Subcutaneous abdominal adipose tissue (tissue), 5 donors: Measurements from ENCODE around the gene CORO2B.

Source experiments
- H3K27ac ChIP-seq: one replicate; pipeline ENCODE4 v1.7.0; 2013; ENCODE audit warnings: low read depth, mild to moderate bottlenecking, inconsistent platforms, low read length, moderate library complexity
- H3K27me3 ChIP-seq, 5 donors: one replicate each; pipeline ENCODE4 v1.7.0; 2013; ENCODE audit warnings: low read length in 5 of 5, inconsistent platforms in 1 of 5; ENCODE audit not compliant: control insufficient read depth in 5 of 5, insufficient read depth in 4 of 5
- H3K36me3 ChIP-seq, 5 donors: one replicate each; pipeline ENCODE4 v1.7.0; 2013; ENCODE audit warnings: low read length in 5 of 5; ENCODE audit not compliant: control insufficient read depth in 5 of 5, insufficient read depth in 5 of 5
- H3K4me1 ChIP-seq, 5 donors: one replicate each; pipeline ENCODE4 v1.7.0; 2013; ENCODE audit warnings: low read length in 5 of 5, mild to moderate bottlenecking in 3 of 5, moderate library complexity in 1 of 5; ENCODE audit not compliant: control insufficient read depth in 5 of 5, insufficient read depth in 5 of 5
- H3K4me3 ChIP-seq, 5 donors: one replicate each; pipeline ENCODE4 v1.7.0; 2013; ENCODE audit warnings: low read length in 5 of 5, low read depth in 1 of 5
- H3K9ac ChIP-seq, 5 donors: one replicate each; pipeline ENCODE4 v1.7.0; 2013; ENCODE audit warnings: low read length in 5 of 5, mild to moderate bottlenecking in 4 of 5, moderate library complexity in 3 of 5
- H3K9me3 ChIP-seq, 5 donors: one replicate each; pipeline ENCODE4 v1.7.0; 2013; ENCODE audit warnings: low read length in 5 of 5; ENCODE audit not compliant: control insufficient read depth in 5 of 5
- donor health status: healthy.
- donor health status: healthy.
- donor health status: healthy.
- donor health status: healthy.
- donor health status: healthy.

CORO2B gene

GRCh38 chr15:68582236-68582635 is 3.4 kb downstream of the CORO2B start:
- Histone ChIP-seq H3K9me3 (no peaks in the 10 kb centered on the region), H3K27ac (peak overlapping the region; percentile 50), H3K36me3 (no peaks in the 10 kb centered on the region), H3K27me3 (no peaks in the 10 kb centered on the region), H3K9ac (peak overlapping the region in 1 of 5 donors; percentile 56), H3K4me3 (no peak overlapping the region), H3K4me1 (peaks cover 12 to 75% (median 65%) of the 10 kb centered on the region in 5 donors)

- no peak overlapping the region for H3K27ac ChIP-seq
- no peaks in the 10 kb centered on the region for H3K36me3 ChIP-seq
- no peaks in the 10 kb centered on the region for H3K27me3 ChIP-seq
- H3K9ac ChIP-seq, result no peak overlapping the region
- no peak overlapping the region for H3K4me3 ChIP-seq
- no peaks in the 10 kb centered on the region for H3K9me3 ChIP-seq
- peaks cover 12 to 70% (median 60%) of the 10 kb centered on the region in 5 donors for H3K4me1 ChIP-seq
Observed at GRCh38 chr15:68582864-68583263, 4.1 kb downstream of the CORO2B start.

GRCh38 chr15:68583321-68583720 is 4.5 kb downstream of the CORO2B start:
- H3K4me1 ChIP-seq, result peaks cover 9 to 66% (median 55%) of the 10 kb centered on the region in 5 donors
- no peaks in the 10 kb centered on the region for H3K36me3 ChIP-seq
- H3K27me3 ChIP-seq, result no peaks in the 10 kb centered on the region
- H3K9ac ChIP-seq, result no peak overlapping the region
- H3K9me3 ChIP-seq, result no peaks in the 10 kb centered on the region
- no peak overlapping the region for H3K27ac ChIP-seq
- no peak overlapping the region for H3K4me3 ChIP-seq

- peaks cover 9 to 66% (median 56%) of the 10 kb centered on the region in 5 donors for H3K4me1 ChIP-seq
- H3K4me3 ChIP-seq, result no peak overlapping the region
- H3K27me3 ChIP-seq, result no peaks in the 10 kb centered on the region
- no peaks in the 10 kb centered on the region for H3K9me3 ChIP-seq
- peak overlapping the region; percentile 42 for H3K27ac ChIP-seq
- H3K9ac ChIP-seq, result peak overlapping the region in 1 of 5 donors; percentile 19
- no peaks in the 10 kb centered on the region for H3K36me3 ChIP-seq
Observed at GRCh38 chr15:68583936-68584755, 5.4 kb downstream of the CORO2B start.

GRCh38 chr15:68584756-68585573 is 6.2 kb downstream of the CORO2B start:
- peak overlapping the region in 1 of 5 donors; percentile 19 for H3K9ac ChIP-seq
- peaks cover 9 to 64% (median 49%) of the 10 kb centered on the region in 5 donors for H3K4me1 ChIP-seq
- H3K36me3 ChIP-seq, result no peaks in the 10 kb centered on the region
- peak overlapping the region; percentile 63 for H3K27ac ChIP-seq
- no peaks in the 10 kb centered on the region for H3K27me3 ChIP-seq
- no peaks in the 10 kb centered on the region for H3K9me3 ChIP-seq
- no peak overlapping the region for H3K4me3 ChIP-seq

- no peak overlapping the region for H3K9ac ChIP-seq
- H3K27me3 ChIP-seq, result no peaks in the 10 kb centered on the region
- no peaks in the 10 kb centered on the region for H3K36me3 ChIP-seq
- H3K4me1 ChIP-seq, result peaks cover 9 to 64% (median 42%) of the 10 kb centered on the region in 5 donors
- H3K27ac ChIP-seq, result peak overlapping the region; percentile 63
- no peak overlapping the region for H3K4me3 ChIP-seq
- H3K9me3 ChIP-seq, result no peaks in the 10 kb centered on the region
Observed at GRCh38 chr15:68585574-68586273, 6.9 kb downstream of the CORO2B start.

GRCh38 chr15:68586274-68586961 is 7.6 kb downstream of the CORO2B start:
- H3K9ac ChIP-seq, result peak overlapping the region in 1 of 5 donors; percentile 7
- no peak overlapping the region for H3K4me3 ChIP-seq

GRCh38 chr15:68587769-68588385 is 9.1 kb downstream of the CORO2B start:
- no peak overlapping the region for H3K4me3 ChIP-seq
- no peak overlapping the region for H3K27ac ChIP-seq
- peak overlapping the region in 1 of 5 donors; percentile 26 for H3K9ac ChIP-seq
- H3K9me3 ChIP-seq, result no peaks in the 10 kb centered on the region
- no peaks in the 10 kb centered on the region for H3K27me3 ChIP-seq
- H3K36me3 ChIP-seq, result no peaks in the 10 kb centered on the region
- peaks cover 4 to 45% (median 28%) of the 10 kb centered on the region in 5 donors for H3K4me1 ChIP-seq

More at GRCh38 chr15:68586274-68586961, 7.6 kb downstream of the CORO2B start:
- Histone ChIP-seq H3K9me3 (no peaks in the 10 kb centered on the region), H3K27ac (peak overlapping the region; percentile 63), H3K4me1 (peaks cover 7 to 57% (median 35%) of the 10 kb centered on the region in 5 donors), H3K27me3 (no peaks in the 10 kb centered on the region), H3K36me3 (no peaks in the 10 kb centered on the region)

GRCh38 chr15:68589053-68589452 is 10.3 kb downstream of the CORO2B start:
- Histone ChIP-seq H3K4me3 (no peak overlapping the region), H3K27me3 (no peaks in the 10 kb centered on the region), H3K9me3 (no peaks in the 10 kb centered on the region), H3K27ac (peak overlapping the region; percentile 43), H3K4me1 (peaks cover 3 to 33% (median 25%) of the 10 kb centered on the region in 5 donors), H3K36me3 (no peaks in the 10 kb centered on the region), H3K9ac (no peak overlapping the region)
